ENCODE results near the gene TTLL1.

TTLL1 gene

DNA sequence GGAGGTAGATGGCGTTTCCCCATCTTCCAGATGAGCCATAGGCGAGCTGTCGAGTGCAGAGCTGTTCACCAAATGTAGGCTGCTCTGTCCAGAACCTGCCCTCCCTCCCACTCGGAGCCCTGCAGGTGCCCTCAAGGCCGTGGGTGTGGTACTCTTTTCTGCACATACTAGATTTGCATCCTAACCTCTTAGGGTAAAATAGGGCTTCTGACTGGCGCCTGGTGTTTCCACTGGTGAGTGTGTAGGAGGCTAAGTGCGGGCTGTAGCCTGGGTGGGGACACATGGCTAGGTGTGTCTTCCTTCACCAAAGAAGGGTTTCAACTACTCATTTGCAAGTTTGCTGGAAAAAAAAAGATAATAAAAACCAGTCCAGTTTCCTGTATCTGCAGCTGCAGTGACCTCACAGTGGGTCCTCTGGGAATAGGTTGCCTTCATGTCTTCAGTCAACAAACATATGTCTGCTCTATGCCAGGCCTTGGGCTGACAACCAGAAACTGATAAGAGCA lies 29.8 kb upstream of the TTLL1 start:
- Histone ChIP-seq H4K20me1 (ENCODE audit: control insufficient read depth, insufficient read depth, low read depth, low read length) (no peaks in the 10 kb centered on the region), H3K4me3 (ENCODE audit: low read length) (peak overlapping the region; percentile 43), H3K36me3 (ENCODE audit: control insufficient read depth, low read length) (no peaks in the 10 kb centered on the region), H3K79me2 (ENCODE audit: control insufficient read depth, low read length) (no peaks in the 10 kb centered on the region), H3F3A (ENCODE audit: control insufficient read depth, insufficient read depth) (no peaks in the 10 kb centered on the region), H3K9me3 (ENCODE audit: control insufficient read depth, insufficient read depth, low read length) (no peaks in the 10 kb centered on the region), H3K4me1 (ENCODE audit: control insufficient read depth, low read length) (peaks cover 34% of the 10 kb centered on the region), H3K4me2 (ENCODE audit: low read length) (peak overlapping the region; percentile 67), H3K27me3 (ENCODE audit: control insufficient read depth, low read length) (peaks cover 26% of the 10 kb centered on the region), H3K27ac (ENCODE audit: low read depth, low read length) (0 out of 2 replicates have a peak overlapping the region, but pooled peaks have one; percentile 2), H3K9me2 (replicated peaks; ENCODE audit: control insufficient read depth, low read length) (no peaks in the 10 kb centered on the region)
- TF ChIP-seq, protein P1, sequence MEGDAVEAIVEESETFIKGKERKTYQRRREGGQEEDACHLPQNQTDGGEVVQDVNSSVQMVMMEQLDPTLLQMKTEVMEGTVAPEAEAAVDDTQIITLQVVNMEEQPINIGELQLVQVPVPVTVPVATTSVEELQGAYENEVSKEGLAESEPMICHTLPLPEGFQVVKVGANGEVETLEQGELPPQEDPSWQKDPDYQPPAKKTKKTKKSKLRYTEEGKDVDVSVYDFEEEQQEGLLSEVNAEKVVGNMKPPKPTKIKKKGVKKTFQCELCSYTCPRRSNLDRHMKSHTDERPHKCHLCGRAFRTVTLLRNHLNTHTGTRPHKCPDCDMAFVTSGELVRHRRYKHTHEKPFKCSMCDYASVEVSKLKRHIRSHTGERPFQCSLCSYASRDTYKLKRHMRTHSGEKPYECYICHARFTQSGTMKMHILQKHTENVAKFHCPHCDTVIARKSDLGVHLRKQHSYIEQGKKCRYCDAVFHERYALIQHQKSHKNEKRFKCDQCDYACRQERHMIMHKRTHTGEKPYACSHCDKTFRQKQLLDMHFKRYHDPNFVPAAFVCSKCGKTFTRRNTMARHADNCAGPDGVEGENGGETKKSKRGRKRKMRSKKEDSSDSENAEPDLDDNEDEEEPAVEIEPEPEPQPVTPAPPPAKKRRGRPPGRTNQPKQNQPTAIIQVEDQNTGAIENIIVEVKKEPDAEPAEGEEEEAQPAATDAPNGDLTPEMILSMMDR (IDR thresholded peaks at IDR 0.05; ENCODE audit: low read depth, low read length, poor library complexity, severe bottlenecking): no peak
- TF ChIP-seq EZH2phosphoT487 (IDR thresholded peaks at IDR 0.05; ENCODE audit: borderline replicate concordance, low read length): no peak

DNA sequence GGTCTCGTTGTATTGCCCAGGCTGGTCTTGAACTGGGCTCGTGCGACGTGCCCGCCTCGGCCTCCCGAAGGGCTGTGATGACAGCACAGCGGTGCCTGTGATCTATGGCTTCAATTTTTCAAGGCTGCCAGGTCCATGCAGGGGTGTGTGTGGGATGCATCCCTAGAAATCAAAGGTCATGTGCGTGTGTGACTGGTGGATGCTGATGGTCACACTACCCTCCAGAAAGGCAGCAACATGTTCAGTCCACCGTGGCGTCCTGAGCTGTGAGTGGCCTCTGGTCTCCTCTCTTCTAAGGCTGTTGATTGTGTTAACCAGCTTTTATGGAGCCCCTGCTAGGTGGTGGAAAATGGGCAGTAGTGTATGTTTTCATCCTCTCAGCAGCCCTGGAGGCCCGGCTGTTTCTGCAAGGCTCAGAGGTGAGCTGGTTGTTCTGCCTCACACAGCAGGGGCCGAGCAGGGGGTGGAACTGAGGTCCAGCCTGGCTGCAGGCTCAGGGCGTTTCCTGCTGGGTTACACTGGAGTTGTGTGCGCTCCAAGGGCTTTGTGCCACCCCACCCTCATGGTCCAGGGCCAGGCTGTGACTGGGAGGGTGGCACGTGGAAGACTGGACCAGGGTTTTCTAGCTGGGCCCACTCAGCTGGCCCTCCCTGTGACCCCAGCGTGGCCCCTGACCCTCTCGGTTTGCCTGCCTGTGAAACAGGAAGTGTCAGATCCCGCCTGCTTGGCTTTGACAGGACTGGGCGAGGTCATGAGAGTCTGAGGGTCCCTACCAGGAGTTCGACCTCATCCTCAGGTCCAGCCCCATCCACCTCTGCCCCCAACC lies 29.0 kb upstream of the TTLL1 start:
- Histone ChIP-seq H3K27ac (ENCODE audit: low read depth, low read length) (no peak overlapping the region), H3K27me3 (ENCODE audit: control insufficient read depth, low read length) (peaks cover 34% of the 10 kb centered on the region), H3F3A (ENCODE audit: control insufficient read depth, insufficient read depth) (no peaks in the 10 kb centered on the region), H4K20me1 (ENCODE audit: control insufficient read depth, insufficient read depth, low read depth, low read length) (no peaks in the 10 kb centered on the region), H3K4me3 (ENCODE audit: low read length) (peak overlapping the region; percentile 43), H3K4me1 (ENCODE audit: control insufficient read depth, low read length) (peaks cover 41% of the 10 kb centered on the region), H3K4me2 (ENCODE audit: low read length) (peak overlapping the region; percentile 67), H3K9me2 (replicated peaks; ENCODE audit: control insufficient read depth, low read length) (no peaks in the 10 kb centered on the region), H3K79me2 (ENCODE audit: control insufficient read depth, low read length) (no peaks in the 10 kb centered on the region), H3K36me3 (ENCODE audit: control insufficient read depth, low read length) (no peaks in the 10 kb centered on the region), H3K9me3 (ENCODE audit: control insufficient read depth, insufficient read depth, low read length) (no peaks in the 10 kb centered on the region)
- TF ChIP-seq, protein P1 (IDR thresholded peaks at IDR 0.05; ENCODE audit: low read depth, low read length, poor library complexity, severe bottlenecking): no peak
- no peak for TF ChIP-seq EZH2phosphoT487 (IDR thresholded peaks at IDR 0.05; ENCODE audit: borderline replicate concordance, low read length)

DNA sequence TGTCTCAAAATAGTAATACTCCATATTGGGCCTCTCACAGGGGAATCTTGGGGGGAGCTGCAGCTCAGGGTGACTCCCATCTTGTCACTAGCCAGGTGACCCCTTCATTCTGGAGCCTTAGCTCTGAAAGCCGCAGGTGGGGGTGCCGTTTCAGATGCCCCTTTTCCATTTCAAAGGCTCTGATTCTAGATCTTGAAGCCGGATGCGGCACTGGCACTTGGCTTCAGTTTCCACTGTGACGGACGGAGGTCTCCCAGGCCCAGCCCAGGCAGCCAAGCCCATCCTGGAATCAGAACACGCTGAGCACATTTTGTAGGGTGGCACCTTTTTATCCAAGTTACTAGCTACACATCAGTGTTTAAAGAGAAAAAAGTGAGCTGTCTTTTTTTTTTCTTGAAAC lies 27.7 kb upstream of the TTLL1 start:
- Histone ChIP-seq H4K20me1 (ENCODE audit: control insufficient read depth, insufficient read depth, low read depth, low read length) (no peaks in the 10 kb centered on the region), H3K4me3 (ENCODE audit: low read length) (no peak overlapping the region), H3K4me2 (ENCODE audit: low read length) (no peak overlapping the region), H3K27ac (ENCODE audit: low read depth, low read length) (no peak overlapping the region), H3K9me2 (replicated peaks; ENCODE audit: control insufficient read depth, low read length) (no peaks in the 10 kb centered on the region), H3F3A (ENCODE audit: control insufficient read depth, insufficient read depth) (no peaks in the 10 kb centered on the region), H3K27me3 (ENCODE audit: control insufficient read depth, low read length) (peaks cover 39% of the 10 kb centered on the region), H3K79me2 (ENCODE audit: control insufficient read depth, low read length) (no peaks in the 10 kb centered on the region), H3K9me3 (ENCODE audit: control insufficient read depth, insufficient read depth, low read length) (no peaks in the 10 kb centered on the region), H3K36me3 (ENCODE audit: control insufficient read depth, low read length) (no peaks in the 10 kb centered on the region), H3K4me1 (ENCODE audit: control insufficient read depth, low read length) (peaks cover 41% of the 10 kb centered on the region)
- TF ChIP-seq, protein P1 (IDR thresholded peaks at IDR 0.05; ENCODE audit: low read depth, low read length, poor library complexity, severe bottlenecking): no peak
- no peak for TF ChIP-seq EZH2phosphoT487 (IDR thresholded peaks at IDR 0.05; ENCODE audit: borderline replicate concordance, low read length)

Measured in DOHH2 (cell line).